ENCODE results near the gene WIPI1.
A peak's percentile ranks its signal among the peaks of the same experiment; 100 is the strongest.

Gene WIPI1

GRCh38 chr17:68439656-68440290 is 17.5 kb downstream of the WIPI1 start:
- intact Hi-C loops (cut with micrococcal nuclease): loop anchor here (2.0 kb wide), 1 partner anchor 17 kb away; the partner anchor contains the start of gene WIPI1
- no peak overlapping the region for H3K4me3 Mint-ChIP-seq
- peaks cover 50% of the 10 kb centered on the region for H3K4me1 Mint-ChIP-seq (ENCODE audit: low read depth)
- H3K27ac Mint-ChIP-seq: no peak overlapping the region
- H3K36me3 Mint-ChIP-seq (ENCODE audit: low read depth): peaks cover 57% of the 10 kb centered on the region
- H3K9me3 Mint-ChIP-seq: no peaks in the 10 kb centered on the region
- no peaks in the 10 kb centered on the region for H3K27me3 Mint-ChIP-seq

GRCh38 chr17:68437979-68438822 is 19.1 kb downstream of the WIPI1 start:
- intact Hi-C loops (cut with micrococcal nuclease): loop anchor here (2.0 kb wide), 1 partner anchor 19 kb away; the partner anchor contains the start of gene WIPI1
- Mint-ChIP-seq H3K9me3 (no peaks in the 10 kb centered on the region), H3K4me3 (peak overlapping the region; percentile 55), H3K36me3 (ENCODE audit: low read depth) (peaks cover 57% of the 10 kb centered on the region), H3K27ac (peak overlapping the region; percentile 87), H3K27me3 (no peaks in the 10 kb centered on the region), H3K4me1 (ENCODE audit: low read depth) (peaks cover 50% of the 10 kb centered on the region)

GRCh38 chr17:68435876-68436842 is 21.1 kb downstream of the WIPI1 start:
- Mint-ChIP-seq H3K36me3 (ENCODE audit: low read depth) (peaks cover 58% of the 10 kb centered on the region), H3K4me1 (ENCODE audit: low read depth) (peaks cover 34% of the 10 kb centered on the region), H3K27me3 (no peaks in the 10 kb centered on the region), H3K9me3 (no peaks in the 10 kb centered on the region), H3K4me3 (no peak overlapping the region), H3K27ac (no peak overlapping the region)
- intact Hi-C loops (cut with micrococcal nuclease): loop anchor here (1.0 kb wide), 1 partner anchor 173 kb away; no protein-coding TSS in a partner anchor

GRCh38 chr17:68435361-68435760 is 21.9 kb downstream of the WIPI1 start:
- no peaks in the 10 kb centered on the region for H3K27me3 Mint-ChIP-seq
- H3K4me3 Mint-ChIP-seq: no peak overlapping the region
- H3K27ac Mint-ChIP-seq: no peak overlapping the region
- H3K4me1 Mint-ChIP-seq (ENCODE audit: low read depth): peaks cover 28% of the 10 kb centered on the region
- H3K9me3 Mint-ChIP-seq: no peaks in the 10 kb centered on the region
- peaks cover 61% of the 10 kb centered on the region for H3K36me3 Mint-ChIP-seq (ENCODE audit: low read depth)
- intact Hi-C loops (cut with micrococcal nuclease): no loop called here

- peaks cover 75% of the 10 kb centered on the region for H3K36me3 Mint-ChIP-seq (ENCODE audit: low read depth)
- no peak overlapping the region for H3K27ac Mint-ChIP-seq
- no peak overlapping the region for H3K4me3 Mint-ChIP-seq
- H3K9me3 Mint-ChIP-seq: no peaks in the 10 kb centered on the region
- intact Hi-C loops (cut with micrococcal nuclease): no loop called here
- H3K4me1 Mint-ChIP-seq (ENCODE audit: low read depth): peaks cover 28% of the 10 kb centered on the region
- no peaks in the 10 kb centered on the region for H3K27me3 Mint-ChIP-seq
Observed at GRCh38 chr17:68433911-68434508, 23.3 kb downstream of the WIPI1 start.

- H3K36me3 Mint-ChIP-seq (ENCODE audit: low read depth): peaks cover 83% of the 10 kb centered on the region
- no peak overlapping the region for H3K27ac Mint-ChIP-seq
- H3K4me1 Mint-ChIP-seq (ENCODE audit: low read depth): peaks cover 22% of the 10 kb centered on the region
- H3K4me3 Mint-ChIP-seq: no peak overlapping the region
- no peaks in the 10 kb centered on the region for H3K27me3 Mint-ChIP-seq
- H3K9me3 Mint-ChIP-seq: no peaks in the 10 kb centered on the region
- intact Hi-C loops (cut with micrococcal nuclease): no loop called here
Observed at GRCh38 chr17:68433211-68433610, 24.1 kb downstream of the WIPI1 start.

- Mint-ChIP-seq H3K27ac (no peak overlapping the region), H3K27me3 (no peaks in the 10 kb centered on the region), H3K4me1 (ENCODE audit: low read depth) (peaks cover 13% of the 10 kb centered on the region), H3K9me3 (no peaks in the 10 kb centered on the region), H3K4me3 (no peak overlapping the region), H3K36me3 (ENCODE audit: low read depth) (peaks cover 92% of the 10 kb centered on the region)
- intact Hi-C loops (cut with micrococcal nuclease): no loop called here
Observed at GRCh38 chr17:68432086-68432864, 25.0 kb downstream of the WIPI1 start.

GRCh38 chr17:68431661-68432071 is 25.6 kb downstream of the WIPI1 start:
- Mint-ChIP-seq H3K9me3 (no peaks in the 10 kb centered on the region), H3K4me1 (ENCODE audit: low read depth) (peaks cover 9% of the 10 kb centered on the region), H3K4me3 (no peak overlapping the region), H3K27me3 (no peaks in the 10 kb centered on the region), H3K36me3 (ENCODE audit: low read depth) (peaks cover 98% of the 10 kb centered on the region), H3K27ac (no peak overlapping the region)
- intact Hi-C loops (cut with micrococcal nuclease): no loop called here

GRCh38 chr17:68431045-68431608 is 26.2 kb downstream of the WIPI1 start:
- intact Hi-C loops (cut with micrococcal nuclease): no loop called here
- Mint-ChIP-seq H3K9me3 (no peaks in the 10 kb centered on the region), H3K4me1 (ENCODE audit: low read depth) (peaks cover 4% of the 10 kb centered on the region)

GRCh38 chr17:68429881-68430280 is 27.4 kb downstream of the WIPI1 start:
- H3K4me1 Mint-ChIP-seq (ENCODE audit: low read depth): no peaks in the 10 kb centered on the region
- no peaks in the 10 kb centered on the region for H3K27me3 Mint-ChIP-seq
- H3K27ac Mint-ChIP-seq: no peak overlapping the region
- intact Hi-C loops (cut with micrococcal nuclease): no loop called here
- H3K4me3 Mint-ChIP-seq: no peak overlapping the region
- no peaks in the 10 kb centered on the region for H3K9me3 Mint-ChIP-seq
- H3K36me3 Mint-ChIP-seq (ENCODE audit: low read depth): peaks cover 100% of the 10 kb centered on the region

More at GRCh38 chr17:68431045-68431608, 26.2 kb downstream of the WIPI1 start:
- H3K4me3 Mint-ChIP-seq: no peak overlapping the region
- H3K27ac Mint-ChIP-seq: no peak overlapping the region
- H3K27me3 Mint-ChIP-seq: no peaks in the 10 kb centered on the region
- H3K36me3 Mint-ChIP-seq (ENCODE audit: low read depth): peaks cover 100% of the 10 kb centered on the region

GRCh38 chr17:68428498-68429172 is 28.7 kb downstream of the WIPI1 start:
- Mint-ChIP-seq H3K4me3 (no peak overlapping the region), H3K9me3 (no peaks in the 10 kb centered on the region), H3K36me3 (ENCODE audit: low read depth) (peaks cover 100% of the 10 kb centered on the region), H3K27me3 (no peaks in the 10 kb centered on the region), H3K27ac (no peak overlapping the region), H3K4me1 (ENCODE audit: low read depth) (no peaks in the 10 kb centered on the region)
- intact Hi-C loops (cut with micrococcal nuclease): no loop called here

- Mint-ChIP-seq H3K36me3 (ENCODE audit: low read depth) (peaks cover 100% of the 10 kb centered on the region), H3K4me3 (no peak overlapping the region), H3K4me1 (ENCODE audit: low read depth) (no peaks in the 10 kb centered on the region), H3K27me3 (no peaks in the 10 kb centered on the region), H3K9me3 (no peaks in the 10 kb centered on the region), H3K27ac (no peak overlapping the region)
- intact Hi-C loops (cut with micrococcal nuclease): no loop called here
Observed at GRCh38 chr17:68427575-68427974, 29.7 kb downstream of the WIPI1 start.
